ENCODE measurements around the gene ADO.
A peak's percentile ranks its signal among the peaks of the same experiment; 100 is the strongest.

The ADO gene

DNA sequence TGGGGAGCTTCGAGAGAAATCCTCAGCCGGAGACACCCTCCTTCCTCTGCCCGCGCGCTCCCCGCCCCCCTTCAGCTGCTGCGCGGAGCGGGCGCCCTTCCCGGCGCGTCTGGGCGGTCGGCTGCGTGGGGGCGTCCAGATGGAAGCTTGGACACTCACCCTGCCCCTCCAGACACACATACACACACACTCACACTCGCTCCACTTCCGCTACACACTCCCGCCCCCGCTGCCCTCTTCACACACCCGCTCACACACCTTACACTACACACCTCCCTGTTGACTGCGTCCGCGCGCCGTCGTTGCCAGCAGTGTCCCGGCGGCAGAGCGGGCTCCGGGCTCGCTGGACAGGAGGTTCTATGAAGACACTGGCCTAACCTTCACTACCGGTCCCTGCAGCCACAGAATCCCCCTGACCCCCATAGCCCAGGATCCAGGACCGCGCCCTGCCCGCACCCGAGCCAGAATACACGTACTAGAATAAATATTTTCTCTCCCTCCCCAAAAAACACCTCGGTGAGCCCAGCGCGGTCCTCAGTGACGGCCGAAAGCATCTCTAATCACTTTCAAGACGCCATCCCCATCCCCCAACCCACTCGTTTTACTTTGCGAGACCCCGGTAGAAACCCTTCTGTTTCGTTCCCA lies 12.7 kb downstream of the ADO start:
- DNase-seq (ENCODE audit: low read depth in 1 of 2, low spot score in 1 of 2), result peak; percentile 46 to 52

DNA sequence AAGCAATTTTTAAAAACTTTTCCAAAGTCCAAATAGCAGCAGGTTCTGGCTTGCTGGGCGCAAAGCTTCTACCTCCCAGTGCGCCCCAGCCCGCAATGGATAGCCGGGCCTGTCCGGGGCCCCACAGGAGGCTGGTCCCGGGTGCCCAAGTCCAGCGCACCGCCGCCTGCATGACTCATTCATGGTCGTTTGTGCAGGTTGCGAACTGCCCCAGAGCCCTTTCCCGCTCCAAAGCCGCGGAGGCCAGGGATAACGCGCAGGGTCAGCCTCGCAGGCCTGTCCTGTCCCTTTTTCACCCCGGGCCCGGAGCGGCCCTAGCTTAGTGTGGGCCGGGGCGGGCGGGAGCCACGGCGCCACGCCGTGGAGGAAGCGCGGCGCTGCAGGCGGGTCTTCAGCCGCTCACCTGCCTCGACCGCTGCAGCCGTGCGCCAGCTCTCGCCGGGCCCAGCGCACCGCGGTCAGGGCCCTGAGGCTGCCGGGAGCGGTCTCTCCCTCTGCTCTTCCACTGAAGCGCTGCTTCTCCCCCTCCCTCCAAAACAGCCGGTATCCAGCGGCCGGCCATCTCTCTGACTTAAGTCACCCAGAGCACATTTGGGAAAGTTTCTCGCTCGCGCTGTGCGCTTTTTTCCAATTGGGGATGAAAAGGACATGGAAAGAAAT lies 13.4 kb downstream of the ADO start:
- peak; percentile 44 to 65 for DNase-seq (ENCODE audit: low read depth in 1 of 2, low spot score in 1 of 2)

DNA sequence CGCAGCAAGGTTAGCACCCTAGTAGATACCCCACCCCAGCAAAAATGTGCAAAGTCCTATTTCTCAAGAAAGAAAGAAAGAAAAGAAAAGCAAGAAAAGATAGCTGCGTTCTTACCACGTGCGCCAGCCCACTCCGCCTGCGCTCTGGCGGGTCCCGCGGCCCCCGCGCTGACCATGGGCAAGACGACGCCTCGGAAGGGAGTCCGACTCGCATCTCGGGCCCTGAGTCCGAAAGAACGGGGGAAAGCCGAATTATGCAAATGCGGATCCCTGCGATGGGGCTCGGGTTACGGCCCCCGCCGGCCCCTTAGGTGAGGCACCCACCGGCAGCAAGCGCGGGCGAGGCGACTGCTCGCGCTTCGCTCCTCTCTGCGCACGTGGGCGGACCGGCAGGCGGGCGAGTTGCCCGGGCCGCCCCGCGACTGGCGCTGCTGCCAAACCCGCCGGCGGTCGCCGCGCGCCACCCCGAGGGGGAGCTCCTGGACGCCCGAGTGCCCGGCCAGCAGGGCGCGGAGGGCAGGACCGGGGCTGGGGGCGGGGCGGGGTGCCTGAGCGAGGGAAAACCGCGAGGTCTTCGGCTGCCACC lies 14.0 kb downstream of the ADO start:
- peak; percentile 18 to 64 for DNase-seq (ENCODE audit: low read depth in 1 of 2, low spot score in 1 of 2)

DNA sequence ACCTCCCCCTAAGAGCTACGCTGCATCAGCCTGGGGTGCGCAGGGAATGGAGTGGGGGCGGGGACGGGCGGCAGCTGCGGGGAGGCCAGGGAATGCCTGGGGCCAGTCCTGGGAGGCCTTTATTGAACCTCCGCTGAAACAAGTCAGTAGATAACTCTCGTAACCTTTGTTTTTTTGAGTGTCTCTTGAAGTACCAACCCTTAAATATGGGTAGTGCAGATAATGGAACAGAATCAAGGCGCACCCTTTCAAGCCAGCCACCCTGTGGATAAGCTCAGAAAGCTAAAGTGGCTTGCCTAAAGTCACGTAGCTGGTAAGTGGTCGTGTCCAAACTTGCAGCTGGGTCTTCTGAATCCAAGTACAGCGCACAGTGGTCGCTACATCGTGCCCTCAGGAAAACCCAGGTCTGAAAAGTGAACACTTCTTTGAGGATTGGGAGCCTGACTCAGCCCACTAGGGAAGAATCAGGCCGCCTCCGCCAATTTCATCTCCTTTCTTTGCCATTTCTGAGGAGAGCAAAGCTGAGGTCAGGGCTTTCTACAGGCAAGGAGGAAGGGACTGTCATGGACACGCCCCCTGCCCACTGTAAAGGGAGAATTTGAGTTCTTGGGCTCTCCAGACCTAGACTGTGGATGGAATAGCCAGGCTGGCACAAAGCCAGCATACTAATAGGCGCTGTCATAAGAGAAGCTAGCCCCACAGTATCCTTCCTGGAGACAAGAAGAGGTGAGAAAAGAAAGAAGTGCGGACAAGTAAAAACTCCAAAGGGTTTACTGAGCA lies 14.8 kb downstream of the ADO start:
- DNase-seq (ENCODE audit: low read depth in 1 of 2, low spot score in 1 of 2), result no peak

DNA sequence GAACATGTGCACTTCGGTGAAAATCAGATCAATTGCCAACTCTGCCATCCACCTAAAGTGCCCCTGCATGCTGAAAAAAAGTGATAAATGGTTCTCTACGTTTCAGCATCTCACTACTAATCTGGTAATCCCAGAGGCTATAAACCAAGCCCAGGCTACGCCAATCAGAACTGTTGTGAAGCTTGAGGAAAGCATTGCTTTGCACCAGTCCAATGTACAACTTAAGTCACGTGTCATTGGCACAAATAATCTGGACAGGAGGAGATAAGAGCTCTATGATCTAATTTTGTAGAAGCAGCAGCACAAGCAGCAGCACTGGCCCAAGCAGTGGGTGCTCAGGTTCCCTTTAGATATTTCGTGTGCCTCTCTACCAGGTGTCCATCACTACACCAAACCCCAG lies 16.1 kb downstream of the ADO start:
- DNase-seq (ENCODE audit: low read depth in 1 of 2, low spot score in 1 of 2), result no peak

DNA sequence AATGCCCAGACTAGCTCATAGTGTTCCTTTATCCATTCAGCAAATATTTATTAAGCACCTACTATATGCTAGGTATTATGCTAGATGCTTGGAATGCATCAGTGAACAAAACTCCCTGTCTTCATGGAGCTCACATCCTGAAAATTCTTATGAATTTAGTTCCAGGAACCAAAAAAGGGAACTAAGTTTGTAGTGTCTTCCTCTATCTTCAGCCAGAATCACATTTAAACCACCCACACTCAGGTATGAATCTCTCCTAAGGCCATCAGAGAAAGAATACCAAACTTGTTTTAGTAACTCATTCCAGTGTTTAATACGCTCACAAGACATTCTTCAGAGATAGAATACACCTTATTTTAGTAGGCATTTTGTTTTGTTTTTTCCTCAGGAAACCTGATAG lies 21.8 kb downstream of the ADO start:
- DNase-seq (ENCODE audit: low read depth in 1 of 2, low spot score in 1 of 2), result no peak

DNA sequence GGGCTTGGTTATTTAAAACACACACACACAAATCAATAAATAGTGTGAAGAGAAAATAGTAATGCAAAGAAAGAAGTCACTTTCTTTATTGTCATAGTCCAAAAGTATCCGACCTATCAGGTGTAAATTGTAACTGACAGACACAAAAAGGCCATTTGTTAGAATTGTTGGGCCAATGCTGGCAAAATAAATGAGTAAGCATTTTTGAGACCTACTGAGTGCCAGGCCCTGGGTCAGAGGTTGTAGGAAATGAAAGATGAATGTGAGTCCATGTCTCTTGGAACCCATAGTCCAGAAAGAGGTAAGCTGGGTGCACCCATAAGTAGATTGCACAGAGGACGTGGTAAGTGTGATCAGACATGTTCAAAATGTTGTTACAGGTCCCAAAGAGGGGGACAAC lies 25.1 kb downstream of the ADO start:
- no peak for DNase-seq (ENCODE audit: low read depth in 1 of 2, low spot score in 1 of 2)

DNA sequence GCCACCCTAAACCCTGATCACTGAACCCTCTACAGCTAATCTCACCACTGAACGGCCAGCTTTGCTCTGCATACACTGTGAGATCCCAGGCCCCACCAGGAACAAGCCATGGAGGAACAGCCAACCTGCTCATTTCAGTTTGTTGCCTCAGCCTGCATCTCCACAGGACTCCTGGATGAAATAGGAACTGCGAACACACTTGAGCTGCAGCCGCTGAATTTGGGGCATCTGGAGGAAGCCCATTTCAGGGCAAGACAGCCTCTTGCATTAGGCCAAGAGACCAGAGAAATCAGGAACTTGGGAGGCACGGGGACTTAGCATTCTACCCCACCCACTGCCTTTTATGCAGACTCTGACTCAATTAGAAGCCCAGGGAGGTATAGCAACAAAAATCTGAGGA lies 26.2 kb downstream of the ADO start:
- no peak for DNase-seq (ENCODE audit: low read depth in 1 of 2, low spot score in 1 of 2)

DNA sequence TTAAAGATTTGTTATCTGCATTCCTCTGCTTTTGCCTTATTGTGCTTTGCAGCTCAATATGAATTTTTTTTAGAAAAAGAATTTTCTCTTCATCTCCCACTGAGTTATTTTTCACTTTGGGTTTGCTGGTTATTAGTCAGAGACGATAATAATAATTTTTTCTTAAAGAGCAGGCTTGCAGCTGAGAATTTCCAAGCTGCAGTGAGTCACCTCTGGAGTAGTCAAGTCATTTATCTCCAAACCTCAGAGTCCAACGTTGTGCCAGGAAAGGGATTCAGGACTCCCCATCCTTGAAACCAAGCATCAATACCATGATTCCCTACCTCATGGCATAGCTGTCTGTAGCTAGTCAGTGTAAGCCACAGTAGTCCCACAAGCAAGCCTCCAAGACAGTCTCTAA lies 26.8 kb downstream of the ADO start:
- no peak for DNase-seq (ENCODE audit: low read depth in 1 of 2, low spot score in 1 of 2)

DNA sequence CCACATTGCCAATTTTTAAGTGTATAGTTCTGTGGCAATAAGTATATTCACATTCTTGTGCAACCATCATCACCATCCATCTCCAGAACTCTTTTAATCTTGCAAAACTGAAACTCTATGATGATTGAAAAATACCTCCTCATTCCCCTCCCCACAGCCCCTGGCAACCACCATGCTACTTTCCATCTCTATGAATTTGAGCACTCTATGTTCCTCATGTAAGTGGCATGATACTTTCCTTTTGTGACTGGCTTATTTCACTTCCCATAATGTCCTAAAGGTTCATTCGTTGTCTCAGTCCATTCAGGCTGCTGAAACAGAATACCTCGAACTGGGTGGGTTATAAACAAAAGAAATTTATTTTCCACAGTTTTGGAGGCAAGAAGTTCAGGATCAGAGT lies 35.1 kb downstream of the ADO start:
- no peak for DNase-seq (ENCODE audit: low read depth in 1 of 2, low spot score in 1 of 2)

DNA sequence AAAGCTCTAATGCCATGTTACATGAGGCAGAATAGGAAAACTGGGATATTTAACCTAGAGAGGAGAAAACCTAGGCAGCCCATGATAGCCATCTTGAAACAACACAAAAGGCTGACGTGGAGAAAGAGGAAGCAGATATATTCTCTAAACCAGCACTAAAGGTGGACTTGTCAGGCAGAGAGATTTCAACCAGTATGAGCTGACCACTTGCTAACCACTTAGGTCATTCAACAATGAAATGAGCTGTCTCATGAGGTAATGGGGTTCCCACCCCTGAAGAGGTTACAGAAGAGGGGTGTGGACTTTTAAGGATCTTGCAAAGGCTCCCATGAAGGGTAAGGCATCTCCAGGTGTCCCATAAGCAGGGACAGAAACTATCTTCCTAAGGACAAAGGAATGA lies 38.5 kb downstream of the ADO start:
- DNase-seq (ENCODE audit: low read depth in 1 of 2, low spot score in 1 of 2), result no peak

DNA sequence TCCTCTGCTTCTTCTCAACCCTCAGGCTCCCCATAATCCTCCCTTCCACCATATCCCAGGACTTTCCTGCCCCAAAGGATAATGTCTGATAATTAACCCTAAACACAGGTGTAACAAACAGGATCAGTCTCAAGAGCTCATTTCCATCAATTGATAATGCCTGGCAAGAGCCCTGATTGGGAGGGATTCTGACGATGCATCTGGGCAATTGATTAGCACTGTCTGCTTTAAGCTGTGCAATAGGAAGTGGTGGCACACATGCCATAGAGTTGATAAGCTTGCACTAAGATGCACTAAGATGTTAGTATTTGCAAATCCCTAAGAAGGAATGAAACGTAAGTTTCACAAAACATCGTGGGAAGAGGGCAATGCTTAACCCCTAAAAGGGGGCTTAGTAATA lies 39.1 kb downstream of the ADO start:
- no peak for DNase-seq (ENCODE audit: low read depth in 1 of 2, low spot score in 1 of 2)

DNA sequence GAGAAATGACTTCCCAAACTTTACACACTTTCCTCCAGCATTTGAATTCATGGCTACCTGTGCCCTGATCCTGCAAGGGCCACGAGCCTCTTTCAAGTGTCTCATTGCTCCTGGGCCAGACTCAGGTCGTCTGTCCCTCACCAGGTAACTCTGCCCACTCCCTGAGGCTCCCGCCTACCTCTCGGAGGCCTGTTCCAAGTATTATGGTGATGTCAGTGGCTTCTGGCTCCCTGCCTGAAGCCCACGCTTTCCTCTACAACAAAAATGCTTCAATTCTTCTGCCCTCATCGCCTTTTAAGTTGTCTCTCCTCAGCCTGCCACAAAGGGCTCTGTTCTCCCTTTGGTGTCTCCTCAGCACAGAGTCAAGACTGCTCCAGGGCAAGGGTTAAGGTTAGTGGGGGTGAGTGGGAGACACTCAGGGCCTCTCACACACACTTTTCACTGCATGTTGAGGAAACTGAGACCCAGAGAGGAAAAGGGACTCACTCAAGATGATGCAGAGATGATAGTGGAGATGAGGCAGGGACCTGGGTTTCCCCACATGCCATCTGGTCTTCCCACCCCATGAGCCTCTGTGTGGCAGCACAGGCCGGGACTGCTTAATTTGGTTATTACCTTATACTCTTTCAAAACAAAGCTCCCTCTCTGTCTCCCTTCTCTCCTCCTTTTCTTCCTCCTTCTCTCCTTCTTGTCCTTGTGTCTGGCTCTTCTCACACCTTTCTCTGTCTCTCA lies 39.9 kb downstream of the ADO start:
- DNase-seq (ENCODE audit: low read depth in 1 of 2, low spot score in 1 of 2), result peak in 1 of 2 donors; percentile 3

DNA sequence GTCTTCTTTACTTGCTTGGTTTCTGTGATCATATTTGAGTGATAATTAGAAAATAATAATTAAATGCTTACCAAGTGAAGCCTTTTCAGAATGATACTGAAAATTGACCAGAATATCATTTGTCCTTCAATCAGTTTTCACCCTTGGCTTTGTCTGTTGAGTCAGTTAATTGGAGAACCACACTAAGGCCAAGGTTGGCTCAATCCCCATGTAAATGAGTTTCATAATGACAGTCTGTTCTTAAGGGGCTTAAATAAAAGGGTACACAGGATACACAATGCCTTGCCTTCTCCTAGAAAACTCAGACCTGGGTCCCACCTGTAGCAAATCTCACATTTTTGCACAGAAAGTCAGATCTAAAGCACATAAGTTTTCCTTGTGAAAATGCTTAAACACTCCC lies 42.9 kb downstream of the ADO start:
- DNase-seq (ENCODE audit: low read depth in 1 of 2, low spot score in 1 of 2), result no peak

DNA sequence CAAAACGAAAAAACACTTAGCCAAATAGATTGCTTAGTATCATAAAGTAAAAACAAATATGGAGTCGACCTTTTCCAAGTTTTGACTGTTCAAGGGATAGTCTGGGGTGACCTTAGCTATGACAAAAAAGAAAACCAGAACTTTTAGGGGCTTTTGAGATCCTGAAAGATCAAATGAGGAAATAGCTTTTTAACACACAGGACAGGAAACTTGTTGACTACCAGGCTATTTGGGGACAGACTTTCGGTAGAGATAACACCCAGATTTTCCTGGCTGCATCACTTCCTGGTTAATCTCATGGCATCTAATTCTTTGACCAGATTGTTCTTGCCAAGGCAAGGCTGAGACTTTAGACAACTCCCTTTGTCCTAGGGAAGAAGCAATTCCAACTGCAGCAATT lies 46.1 kb downstream of the ADO start:
- DNase-seq (ENCODE audit: low read depth in 1 of 2, low spot score in 1 of 2), result no peak

DNA sequence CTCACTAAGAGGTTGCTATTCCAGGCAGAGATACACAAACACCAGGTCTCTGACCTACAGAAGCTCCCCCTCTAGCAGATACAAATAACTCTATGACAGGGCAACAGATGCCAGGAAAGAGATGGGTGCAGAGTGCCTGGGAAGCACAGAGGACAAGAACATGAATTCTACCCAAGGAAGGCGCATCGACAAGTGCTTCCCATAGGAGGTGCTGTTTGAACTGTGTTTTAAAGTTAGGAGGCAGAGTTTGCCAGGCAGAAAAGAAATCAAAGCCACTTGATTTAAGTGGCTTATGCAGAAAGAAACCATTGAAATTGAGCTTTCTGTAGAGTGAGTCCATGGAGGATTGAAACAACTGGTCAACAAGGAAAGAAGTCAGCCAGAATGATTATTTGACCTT lies 46.9 kb downstream of the ADO start:
- DNase-seq (ENCODE audit: low read depth in 1 of 2, low spot score in 1 of 2), result no peak

DNA sequence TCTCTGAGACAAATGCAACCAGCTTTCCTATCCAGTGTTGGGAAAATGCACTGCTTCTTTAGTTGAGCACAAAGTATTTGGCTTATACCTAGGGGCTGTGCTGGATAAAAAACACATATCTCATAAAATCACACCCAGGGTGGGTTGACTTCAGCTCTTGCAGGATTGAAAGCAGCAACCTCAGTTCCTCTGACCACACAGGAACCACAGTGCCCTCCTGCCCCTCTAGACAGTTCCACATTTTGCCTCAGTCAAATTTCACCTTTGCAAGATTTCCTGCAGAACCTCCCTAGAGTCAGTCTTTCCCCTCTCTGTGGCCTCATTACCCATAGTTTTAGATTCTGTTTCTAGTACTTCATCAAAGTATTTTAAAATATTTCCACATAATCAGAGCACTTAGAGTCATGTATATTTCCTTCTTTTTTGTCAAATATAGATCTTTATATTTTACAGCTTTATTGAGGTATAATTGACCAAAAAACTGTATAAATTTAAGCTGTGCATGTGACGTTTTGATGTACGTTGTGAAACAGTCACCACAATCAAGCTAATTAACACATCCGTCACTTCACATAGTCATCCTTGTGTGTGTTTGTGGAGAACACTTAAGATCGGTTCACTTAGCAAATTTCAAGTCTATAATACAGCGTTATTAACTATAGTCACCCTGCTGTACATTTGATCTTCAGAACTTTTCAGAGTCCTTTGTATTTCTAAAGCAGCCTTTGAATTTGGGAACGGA lies 48.6 kb downstream of the ADO start:
- DNase-seq (ENCODE audit: low read depth in 1 of 2, low spot score in 1 of 2), result no peak

DNA sequence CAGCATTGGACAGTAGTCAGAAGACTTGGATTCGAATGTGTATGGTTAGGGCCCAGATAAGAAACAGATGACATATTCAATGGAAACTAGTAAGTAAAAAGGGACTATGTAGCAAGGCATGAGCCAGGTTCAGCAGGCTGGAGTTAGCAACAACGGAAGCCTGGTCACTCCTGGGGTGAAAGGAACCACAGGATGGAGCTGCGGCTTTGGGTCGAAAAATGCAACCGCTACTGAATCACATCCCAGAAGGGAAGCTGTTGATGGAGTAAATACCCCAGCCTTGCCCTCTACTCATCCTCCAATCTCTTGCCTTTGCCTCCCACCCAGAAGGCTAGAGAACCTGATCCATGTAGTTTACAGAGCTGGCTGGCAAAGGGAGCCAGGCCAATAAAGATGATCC lies 49.2 kb downstream of the ADO start:
- DNase-seq (ENCODE audit: low read depth in 1 of 2, low spot score in 1 of 2), result no peak

DNA sequence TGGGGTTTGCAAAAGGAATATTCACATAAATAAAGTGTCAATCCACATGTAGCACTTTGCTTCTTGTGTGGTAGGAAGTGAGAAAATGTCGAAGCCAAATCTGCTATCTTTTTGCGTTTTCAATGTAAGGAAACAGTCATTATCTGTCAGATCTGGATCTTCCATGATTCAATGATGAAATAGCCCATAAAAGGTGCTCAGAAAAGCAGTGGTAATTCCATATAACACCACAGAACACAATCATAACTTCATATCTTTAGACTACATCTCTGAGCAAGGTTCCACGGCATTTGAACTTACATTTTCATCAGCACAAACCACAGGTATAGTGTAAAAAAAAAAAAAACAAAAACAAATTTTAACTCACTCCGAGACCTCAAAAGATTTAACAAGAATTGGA lies 51.5 kb downstream of the ADO start:
- DNase-seq (ENCODE audit: low read depth in 1 of 2, low spot score in 1 of 2), result no peak
